Keratinocyte (primary cell): ENCODE measurements around the gene ARMH1. TPM values are rescaled to one million over a fixed set of nuclear protein-coding genes. Genes with fewer than 3 reads are reported as not detected.

Experiments used
- DNase-seq: peaks from one replicate; pipeline ENCODE4 v3.0.0-alpha.2; 2011; ENCODE audit warnings: low read depth, missing footprints, low spot score
- FAIRE-seq: peaks from 2 replicates; lab custom pipeline; 2011; peaks lifted over from hg19 to GRCh38; lab: Jason Lieb, UNC
- H2AFZ ChIP-seq: 2 replicates; pipeline ENCODE4 v1.6.0; 2012; ENCODE audit warnings: low read length, control low read depth, inconsistent platforms; ENCODE audit not compliant: control insufficient read depth
- H3K27ac ChIP-seq: 2 replicates; pipeline ENCODE4 v1.5.1; 2011; ENCODE audit warnings: low read length; ENCODE audit not compliant: control insufficient read depth, insufficient read depth
- H3K27me3 ChIP-seq: 3 replicates; pipeline ENCODE4 v1.6.0; 2011; ENCODE audit warnings: low read length; ENCODE audit not compliant: control insufficient read depth, insufficient read depth; ENCODE audit errors: extremely low read depth
- H3K36me3 ChIP-seq, 2 experiments: 2 replicates in 1 of 2; 3 replicates in 1 of 2; pipeline ENCODE4 v1.5.1; 2011; ENCODE audit warnings: low read length in 2 of 2, mild to moderate bottlenecking in 1 of 2; ENCODE audit not compliant: control insufficient read depth in 2 of 2, insufficient read depth in 2 of 2; ENCODE audit errors: extremely low read depth in 1 of 2
- H3K4me1 ChIP-seq: 3 replicates; pipeline ENCODE4 v1.5.1; 2011; ENCODE audit warnings: low read length; ENCODE audit not compliant: control insufficient read depth, insufficient read depth; ENCODE audit errors: extremely low read depth
- H3K4me2 ChIP-seq: 3 replicates; pipeline ENCODE4 v1.6.0; 2011; ENCODE audit warnings: low read depth, low read length; ENCODE audit not compliant: control insufficient read depth, insufficient read depth; ENCODE audit errors: extremely low read depth
- H3K4me3 ChIP-seq, 3 experiments: fragments of 200-600 bp in 1 of 3; sonication (generic) in 1 of 3; 2 replicates in 2 of 3; 3 replicates in 1 of 3; pipeline ENCODE4 v1.5.1; 2011 to 2016; ENCODE audit warnings: low read length in 3 of 3, mild to moderate bottlenecking in 3 of 3, control low read depth in 2 of 3, inconsistent platforms in 1 of 3, low read depth in 1 of 3, mixed read lengths in 1 of 3, mixed run types in 1 of 3, moderate library complexity in 1 of 3; ENCODE audit not compliant: control insufficient read depth in 2 of 3, insufficient read depth in 2 of 3; ENCODE audit errors: extremely low read depth in 1 of 3
- H3K79me2 ChIP-seq: 2 replicates; pipeline ENCODE4 v1.6.0; 2012; ENCODE audit warnings: low read length; ENCODE audit not compliant: control insufficient read depth, insufficient read depth
- H3K9ac ChIP-seq: 3 replicates; pipeline ENCODE4 v1.6.0; 2011; ENCODE audit warnings: low read length; ENCODE audit not compliant: control insufficient read depth, insufficient read depth; ENCODE audit errors: extremely low read depth
- H3K9me1 ChIP-seq: 3 replicates; pipeline ENCODE4 v1.6.0; 2011; ENCODE audit warnings: low read length; ENCODE audit not compliant: control insufficient read depth, insufficient read depth; ENCODE audit errors: extremely low read depth
- H3K9me3 ChIP-seq: 2 replicates; pipeline ENCODE4 v1.5.1; 2012; ENCODE audit warnings: low read depth, low read length; ENCODE audit not compliant: control insufficient read depth
- H4K20me1 ChIP-seq: 3 replicates; pipeline ENCODE4 v1.6.0; 2011; ENCODE audit warnings: low read length; ENCODE audit not compliant: control insufficient read depth, insufficient read depth; ENCODE audit errors: extremely low read depth
- EZH2 ChIP-seq: IDR thresholded peaks from one replicate; pipeline ENCODE4 v1.6.1; 2012; ENCODE audit warnings: inconsistent platforms, mild to moderate bottlenecking, low read length, moderate library complexity
- dilution Hi-C: fragments of 300-500 bp; cut with MboI; formaldehyde crosslinking; loops from one replicate; pipeline ENCODE4 v1.7.0; 2020; ENCODE audit warnings: low sequenced_read_pairs; ENCODE audit not compliant: extremely low pct_ligation_motif_present
- polyA plus RNA-seq, 5 experiments: library from polyadenylated mRNA; depleted of rRNA in 3 of 5; stranded (reverse) in 3 of 5; stranded (forward) in 1 of 5; unstranded in 1 of 5; fragments of >200 nt; gene quantifications; 1 replicate in 1 of 5; 2 replicates in 3 of 5; 3 replicates in 1 of 5; pipeline versions ENCODE4 v1.2.1 to v1.2.3, GENCODE V29; 2011 to 2012; ENCODE audit warnings: missing spikeins in 2 of 5, low read depth in 1 of 5, low replicate concordance in 1 of 5
- TF ChIP-seq, protein P1 (sequence below), 3 experiments: IDR thresholded peaks in 1 of 3; conservative IDR thresholded peaks in 1 of 3; optimal IDR thresholded peaks in 1 of 3; 2 replicates in 2 of 3; 3 replicates in 1 of 3; pipeline versions ENCODE3 to v1.5.1; 2011; ENCODE audit warnings: low read length in 3 of 3, mild to moderate bottlenecking in 3 of 3, moderate library complexity in 2 of 3, control low read depth in 1 of 3, inconsistent platforms in 1 of 3; ENCODE audit not compliant: insufficient read depth in 2 of 3; ENCODE audit errors: extremely low read depth in 1 of 3

Gene ARMH1
- polyA plus RNA-seq, 1 donor (not counting 4 experiments of a cell fraction or from before 2014, with no cell fraction given): 0.22 TPM

GRCh38 chr1:44733365-44733764 is 58.9 kb downstream of the ARMH1 start:
- H2AFZ ChIP-seq: no peak overlapping the region
- FAIRE-seq: no peak

GRCh38 chr1:44733784-44734183 is 59.3 kb downstream of the ARMH1 start:
- Histone ChIP-seq H3K9me3 (no peaks in the 10 kb centered on the region), H4K20me1 (no peaks in the 10 kb centered on the region), H3K36me3 (no peaks in the 10 kb centered on the region), H3K4me2 (no peak overlapping the region), H3K4me1 (peaks cover 5% of the 10 kb centered on the region), H3K4me3 (no peak overlapping the region), H3K27ac (no peak overlapping the region), H3K9ac (no peak overlapping the region), H3K27me3 (no peaks in the 10 kb centered on the region), H3K79me2 (no peaks in the 10 kb centered on the region), H3K9me1 (peaks cover 2% of the 10 kb centered on the region), H2AFZ (no peak overlapping the region)
- no peak for DNase-seq
- no peak for FAIRE-seq
- dilution Hi-C loops: no loop called here
- TF ChIP-seq, protein P1, sequence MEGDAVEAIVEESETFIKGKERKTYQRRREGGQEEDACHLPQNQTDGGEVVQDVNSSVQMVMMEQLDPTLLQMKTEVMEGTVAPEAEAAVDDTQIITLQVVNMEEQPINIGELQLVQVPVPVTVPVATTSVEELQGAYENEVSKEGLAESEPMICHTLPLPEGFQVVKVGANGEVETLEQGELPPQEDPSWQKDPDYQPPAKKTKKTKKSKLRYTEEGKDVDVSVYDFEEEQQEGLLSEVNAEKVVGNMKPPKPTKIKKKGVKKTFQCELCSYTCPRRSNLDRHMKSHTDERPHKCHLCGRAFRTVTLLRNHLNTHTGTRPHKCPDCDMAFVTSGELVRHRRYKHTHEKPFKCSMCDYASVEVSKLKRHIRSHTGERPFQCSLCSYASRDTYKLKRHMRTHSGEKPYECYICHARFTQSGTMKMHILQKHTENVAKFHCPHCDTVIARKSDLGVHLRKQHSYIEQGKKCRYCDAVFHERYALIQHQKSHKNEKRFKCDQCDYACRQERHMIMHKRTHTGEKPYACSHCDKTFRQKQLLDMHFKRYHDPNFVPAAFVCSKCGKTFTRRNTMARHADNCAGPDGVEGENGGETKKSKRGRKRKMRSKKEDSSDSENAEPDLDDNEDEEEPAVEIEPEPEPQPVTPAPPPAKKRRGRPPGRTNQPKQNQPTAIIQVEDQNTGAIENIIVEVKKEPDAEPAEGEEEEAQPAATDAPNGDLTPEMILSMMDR (optimal IDR thresholded peaks at IDR 0.05 in 1 of 3, IDR thresholded peaks at IDR 0.05 in 1 of 3, conservative IDR thresholded peaks at IDR 0.05 in 1 of 3; ENCODE audit: extremely low read depth in 1 of 3, insufficient read depth in 2 of 3, low read length in 3 of 3): no peak
- TF ChIP-seq EZH2: no peak

More at GRCh38 chr1:44733365-44733764, 58.9 kb downstream of the ARMH1 start:
- Histone ChIP-seq H4K20me1 (no peaks in the 10 kb centered on the region), H3K9me1 (peaks cover 2% of the 10 kb centered on the region), H3K79me2 (no peaks in the 10 kb centered on the region), H3K27ac (no peak overlapping the region), H3K4me3 (no peak overlapping the region), H3K4me2 (no peak overlapping the region), H3K36me3 (no peaks in the 10 kb centered on the region), H3K27me3 (no peaks in the 10 kb centered on the region), H3K4me1 (peaks cover 5% of the 10 kb centered on the region), H3K9me3 (no peaks in the 10 kb centered on the region), H3K9ac (no peak overlapping the region)
- dilution Hi-C loops: no loop called here
- no peak for TF ChIP-seq EZH2
- TF ChIP-seq, protein P1 (optimal IDR thresholded peaks at IDR 0.05 in 1 of 3, IDR thresholded peaks at IDR 0.05 in 1 of 3, conservative IDR thresholded peaks at IDR 0.05 in 1 of 3; ENCODE audit: extremely low read depth in 1 of 3, insufficient read depth in 2 of 3, low read length in 3 of 3): no peak
- DNase-seq: no peak
